ENCODE measurements around the gene RPRD1A. TPM values are rescaled to one million over a fixed set of nuclear protein-coding genes. Genes with fewer than 3 reads are reported as not detected.

Gene RPRD1A
- total RNA-seq, 1 experiment from 2014 or later, result 65.1 TPM

DNA sequence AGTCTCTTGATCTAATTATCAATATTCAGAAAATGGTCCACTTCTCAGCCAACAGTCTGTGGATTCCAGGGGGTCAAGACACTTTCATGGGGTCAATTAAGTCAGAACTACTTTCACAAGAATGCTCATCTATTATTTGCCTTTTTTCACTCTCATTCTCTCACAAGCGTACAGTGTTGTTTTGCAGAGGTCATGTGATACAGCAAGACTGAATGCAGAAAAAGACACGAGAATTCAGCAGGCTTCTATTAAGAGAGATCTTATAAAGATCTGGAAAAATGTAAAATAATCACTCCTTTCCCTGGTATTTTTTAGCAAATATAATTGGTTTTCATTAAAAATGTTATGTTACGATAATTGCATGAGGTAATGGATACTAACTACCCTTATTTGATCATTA lies 8.7 kb downstream of the RPRD1A start:
- Histone ChIP-seq H3K36me3 (ENCODE audit: insufficient read depth, low read length, poor library complexity, severe bottlenecking) (no peaks in the 10 kb centered on the region), H3K9me3 (ENCODE audit: low read depth, low read length, poor library complexity, severe bottlenecking) (no peaks in the 10 kb centered on the region), H3K4me3 (ENCODE audit: low read depth, low read length, poor library complexity, severe bottlenecking) (no peak overlapping the region), H3K27ac (ENCODE audit: low read depth, low read length, poor library complexity, severe bottlenecking) (no peak overlapping the region), H3K4me1 (ENCODE audit: insufficient read depth, low read length, poor library complexity, severe bottlenecking) (no peaks in the 10 kb centered on the region), H3K27me3 (replicated peaks; ENCODE audit: insufficient read depth, low read depth, low read length, poor library complexity) (no peaks in the 10 kb centered on the region)
- POLR2A ChIA-PET (ENCODE audit: low non-redundant PET), result no interaction called here
- TF ChIP-seq EZH2 (IDR thresholded peaks at IDR 0.05; ENCODE audit: borderline replicate concordance, low read depth, low read length, poor library complexity, severe bottlenecking), result no peak
- TF ChIP-seq, protein P1, sequence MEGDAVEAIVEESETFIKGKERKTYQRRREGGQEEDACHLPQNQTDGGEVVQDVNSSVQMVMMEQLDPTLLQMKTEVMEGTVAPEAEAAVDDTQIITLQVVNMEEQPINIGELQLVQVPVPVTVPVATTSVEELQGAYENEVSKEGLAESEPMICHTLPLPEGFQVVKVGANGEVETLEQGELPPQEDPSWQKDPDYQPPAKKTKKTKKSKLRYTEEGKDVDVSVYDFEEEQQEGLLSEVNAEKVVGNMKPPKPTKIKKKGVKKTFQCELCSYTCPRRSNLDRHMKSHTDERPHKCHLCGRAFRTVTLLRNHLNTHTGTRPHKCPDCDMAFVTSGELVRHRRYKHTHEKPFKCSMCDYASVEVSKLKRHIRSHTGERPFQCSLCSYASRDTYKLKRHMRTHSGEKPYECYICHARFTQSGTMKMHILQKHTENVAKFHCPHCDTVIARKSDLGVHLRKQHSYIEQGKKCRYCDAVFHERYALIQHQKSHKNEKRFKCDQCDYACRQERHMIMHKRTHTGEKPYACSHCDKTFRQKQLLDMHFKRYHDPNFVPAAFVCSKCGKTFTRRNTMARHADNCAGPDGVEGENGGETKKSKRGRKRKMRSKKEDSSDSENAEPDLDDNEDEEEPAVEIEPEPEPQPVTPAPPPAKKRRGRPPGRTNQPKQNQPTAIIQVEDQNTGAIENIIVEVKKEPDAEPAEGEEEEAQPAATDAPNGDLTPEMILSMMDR (conservative IDR thresholded peaks at IDR 0.05; ENCODE audit: low read depth, low read length), result no peak
- DNase-seq (ENCODE audit: low spot score), result no peak
- intact Hi-C loops (cut with micrococcal nuclease; ENCODE audit: unreplicated experiment), result no loop called here
- CTCF ChIA-PET, result no interaction called here
- no TSS peak for BruUV-seq (replicated peaks)

DNA sequence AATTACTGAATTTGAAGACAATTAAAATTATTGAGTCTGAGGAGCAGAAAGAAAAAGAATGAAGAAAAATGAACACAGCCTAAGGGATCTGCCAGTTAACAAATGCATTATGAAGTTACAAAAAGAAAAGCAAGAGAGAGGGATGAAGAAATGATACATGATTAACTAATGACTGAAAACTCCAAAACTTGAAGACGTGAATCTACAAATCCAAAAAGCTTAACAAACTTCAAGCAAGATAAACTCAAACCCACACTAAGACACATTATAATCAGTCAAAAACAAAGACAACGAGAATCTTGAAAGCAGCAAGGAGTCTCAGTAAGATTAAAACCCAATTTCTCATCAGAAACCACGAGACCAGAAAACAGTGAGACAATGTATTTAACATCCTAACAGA lies 15.6 kb downstream of the RPRD1A start:
- Histone ChIP-seq H3K4me3 (ENCODE audit: low read depth, low read length, poor library complexity, severe bottlenecking) (no peak overlapping the region), H3K4me1 (ENCODE audit: insufficient read depth, low read length, poor library complexity, severe bottlenecking) (no peaks in the 10 kb centered on the region), H3K27me3 (replicated peaks; ENCODE audit: insufficient read depth, low read depth, low read length, poor library complexity) (no peaks in the 10 kb centered on the region), H3K27ac (ENCODE audit: low read depth, low read length, poor library complexity, severe bottlenecking) (no peak overlapping the region), H3K9me3 (ENCODE audit: low read depth, low read length, poor library complexity, severe bottlenecking) (peaks cover 31% of the 10 kb centered on the region), H3K36me3 (ENCODE audit: insufficient read depth, low read length, poor library complexity, severe bottlenecking) (no peaks in the 10 kb centered on the region)
- DNase-seq (ENCODE audit: low spot score), result no peak
- CTCF ChIA-PET, result no interaction called here
- intact Hi-C loops (cut with micrococcal nuclease; ENCODE audit: unreplicated experiment), result no loop called here
- TF ChIP-seq, protein P1 (conservative IDR thresholded peaks at IDR 0.05; ENCODE audit: low read depth, low read length), result no peak
- TF ChIP-seq EZH2 (IDR thresholded peaks at IDR 0.05; ENCODE audit: borderline replicate concordance, low read depth, low read length, poor library complexity, severe bottlenecking), result no peak
- BruUV-seq (replicated peaks), result no TSS peak
- POLR2A ChIA-PET (ENCODE audit: low non-redundant PET), result no interaction called here

DNA sequence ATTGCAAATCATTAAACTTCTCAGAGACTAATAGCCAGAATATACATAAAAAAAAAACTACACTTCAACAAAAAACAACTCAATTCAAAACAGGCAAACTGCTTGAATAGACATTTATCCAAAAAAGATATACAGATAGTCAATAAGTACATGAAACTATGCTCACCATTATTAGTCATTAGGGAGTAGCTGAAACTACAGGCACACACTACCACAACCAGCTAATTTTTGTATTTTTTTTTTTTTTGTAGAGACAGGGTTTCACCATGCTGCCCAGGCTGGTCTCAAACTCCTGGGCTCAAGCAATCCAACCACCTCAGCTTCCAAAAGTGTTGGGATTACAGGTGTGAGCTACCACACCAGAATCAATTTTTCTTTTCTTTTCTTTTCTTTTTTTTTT lies 16.9 kb downstream of the RPRD1A start:
- H3K4me1 ChIP-seq (ENCODE audit: insufficient read depth, low read length, poor library complexity, severe bottlenecking), result no peaks in the 10 kb centered on the region
- intact Hi-C loops (cut with micrococcal nuclease; ENCODE audit: unreplicated experiment), result no loop called here
- no TSS peak for BruUV-seq (replicated peaks)
- CTCF ChIA-PET, result no interaction called here
- H3K27me3 ChIP-seq (replicated peaks; ENCODE audit: insufficient read depth, low read depth, low read length, poor library complexity), result no peaks in the 10 kb centered on the region
- H3K27ac ChIP-seq (ENCODE audit: low read depth, low read length, poor library complexity, severe bottlenecking), result no peak overlapping the region
- no peak for DNase-seq (ENCODE audit: low spot score)
- POLR2A ChIA-PET (ENCODE audit: low non-redundant PET), result no interaction called here
- TF ChIP-seq EZH2 (IDR thresholded peaks at IDR 0.05; ENCODE audit: borderline replicate concordance, low read depth, low read length, poor library complexity, severe bottlenecking), result no peak
- TF ChIP-seq, protein P1 (conservative IDR thresholded peaks at IDR 0.05; ENCODE audit: low read depth, low read length), result no peak
- peaks cover 31% of the 10 kb centered on the region for H3K9me3 ChIP-seq (ENCODE audit: low read depth, low read length, poor library complexity, severe bottlenecking)
- H3K36me3 ChIP-seq (ENCODE audit: insufficient read depth, low read length, poor library complexity, severe bottlenecking), result no peaks in the 10 kb centered on the region
- H3K4me3 ChIP-seq (ENCODE audit: low read depth, low read length, poor library complexity, severe bottlenecking), result no peak overlapping the region

Data from A673 (cell line).